LNCAP (cell line): ENCODE measurements around the gene APCDD1L.

Experiments used
- TF ChIP-seq, protein P1 (sequence below): fragments of 450-650 bp; IDR thresholded peaks from 2 replicates; pipeline ENCODE4 v1.5.1; 2017; ENCODE audit warnings: mild to moderate bottlenecking

The APCDD1L gene

DNA sequence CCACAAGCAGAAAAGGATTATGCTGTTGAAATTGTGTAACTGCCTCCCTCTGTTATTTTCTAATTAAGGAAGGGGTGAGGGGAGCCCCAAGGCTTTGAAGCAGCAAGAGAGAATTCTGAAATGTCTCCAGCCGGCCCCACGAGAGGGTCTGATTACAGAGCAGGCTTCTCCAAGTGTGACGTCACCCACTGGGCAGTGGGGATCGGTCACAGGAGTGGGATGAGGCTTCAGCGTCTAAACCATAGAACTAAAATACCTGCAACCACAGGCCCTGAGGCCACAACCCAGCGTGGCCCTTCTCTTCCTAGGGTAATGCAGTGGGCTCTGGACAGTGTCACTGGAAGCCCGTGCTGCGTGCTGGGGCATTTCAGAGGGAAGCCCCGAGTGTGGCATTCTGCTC, 38.6 kb upstream of the APCDD1L start:
- TF ChIP-seq, protein P1, sequence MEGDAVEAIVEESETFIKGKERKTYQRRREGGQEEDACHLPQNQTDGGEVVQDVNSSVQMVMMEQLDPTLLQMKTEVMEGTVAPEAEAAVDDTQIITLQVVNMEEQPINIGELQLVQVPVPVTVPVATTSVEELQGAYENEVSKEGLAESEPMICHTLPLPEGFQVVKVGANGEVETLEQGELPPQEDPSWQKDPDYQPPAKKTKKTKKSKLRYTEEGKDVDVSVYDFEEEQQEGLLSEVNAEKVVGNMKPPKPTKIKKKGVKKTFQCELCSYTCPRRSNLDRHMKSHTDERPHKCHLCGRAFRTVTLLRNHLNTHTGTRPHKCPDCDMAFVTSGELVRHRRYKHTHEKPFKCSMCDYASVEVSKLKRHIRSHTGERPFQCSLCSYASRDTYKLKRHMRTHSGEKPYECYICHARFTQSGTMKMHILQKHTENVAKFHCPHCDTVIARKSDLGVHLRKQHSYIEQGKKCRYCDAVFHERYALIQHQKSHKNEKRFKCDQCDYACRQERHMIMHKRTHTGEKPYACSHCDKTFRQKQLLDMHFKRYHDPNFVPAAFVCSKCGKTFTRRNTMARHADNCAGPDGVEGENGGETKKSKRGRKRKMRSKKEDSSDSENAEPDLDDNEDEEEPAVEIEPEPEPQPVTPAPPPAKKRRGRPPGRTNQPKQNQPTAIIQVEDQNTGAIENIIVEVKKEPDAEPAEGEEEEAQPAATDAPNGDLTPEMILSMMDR, result no peak

GRCh38 chr20:58553166-58553696, 38.0 kb upstream of the APCDD1L start:
- TF ChIP-seq, protein P1, result no peak

DNA sequence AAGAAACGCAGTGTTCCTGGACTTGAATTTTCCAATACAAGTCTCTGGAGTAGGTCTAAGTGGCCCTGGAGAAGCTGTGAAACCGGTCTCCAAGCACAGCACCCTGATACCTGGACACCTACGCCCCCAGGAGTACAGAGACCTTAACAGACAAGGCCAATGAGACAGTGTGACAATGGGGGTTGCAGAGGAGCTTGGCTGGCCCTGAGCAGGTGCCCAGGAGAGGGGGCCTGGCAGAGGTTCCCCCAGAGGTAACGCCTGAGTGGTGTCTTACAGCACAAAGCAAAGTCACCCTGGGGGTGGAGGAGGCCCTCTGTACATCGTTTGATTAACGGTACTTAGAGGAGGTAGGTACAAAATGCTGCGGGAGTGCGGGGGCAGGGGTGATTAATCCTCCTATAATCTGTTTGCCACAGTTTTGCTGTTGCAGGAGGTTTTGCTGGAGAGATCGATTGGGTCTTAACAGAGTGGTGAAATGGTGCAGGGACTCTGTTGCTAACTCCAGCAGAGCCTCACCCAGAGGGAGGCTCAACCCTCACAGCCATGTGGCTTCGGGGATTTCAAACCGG, 37.3 kb upstream of the APCDD1L start:
- TF ChIP-seq, protein P1, result no peak

DNA sequence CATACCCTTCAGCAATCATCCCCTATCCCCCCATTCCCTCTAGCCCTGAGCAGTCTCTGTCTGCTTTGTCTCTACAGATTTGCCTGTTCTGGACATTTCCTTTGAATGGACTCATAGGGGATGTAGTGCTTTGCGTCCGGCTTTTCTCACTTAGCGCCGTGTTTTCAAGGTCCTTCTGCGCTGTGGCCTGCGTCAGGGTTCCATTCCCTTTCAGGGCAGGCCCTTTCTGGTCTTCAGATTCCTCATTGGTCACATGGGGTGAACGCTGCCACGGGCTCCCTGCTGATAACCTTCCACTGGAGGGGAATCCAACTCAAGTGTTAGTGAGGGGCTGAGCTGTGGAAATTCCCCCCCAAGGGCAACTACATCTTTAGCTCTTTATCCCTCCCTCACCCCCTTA, 36.4 kb upstream of the APCDD1L start:
- TF ChIP-seq, protein P1, result no peak

DNA sequence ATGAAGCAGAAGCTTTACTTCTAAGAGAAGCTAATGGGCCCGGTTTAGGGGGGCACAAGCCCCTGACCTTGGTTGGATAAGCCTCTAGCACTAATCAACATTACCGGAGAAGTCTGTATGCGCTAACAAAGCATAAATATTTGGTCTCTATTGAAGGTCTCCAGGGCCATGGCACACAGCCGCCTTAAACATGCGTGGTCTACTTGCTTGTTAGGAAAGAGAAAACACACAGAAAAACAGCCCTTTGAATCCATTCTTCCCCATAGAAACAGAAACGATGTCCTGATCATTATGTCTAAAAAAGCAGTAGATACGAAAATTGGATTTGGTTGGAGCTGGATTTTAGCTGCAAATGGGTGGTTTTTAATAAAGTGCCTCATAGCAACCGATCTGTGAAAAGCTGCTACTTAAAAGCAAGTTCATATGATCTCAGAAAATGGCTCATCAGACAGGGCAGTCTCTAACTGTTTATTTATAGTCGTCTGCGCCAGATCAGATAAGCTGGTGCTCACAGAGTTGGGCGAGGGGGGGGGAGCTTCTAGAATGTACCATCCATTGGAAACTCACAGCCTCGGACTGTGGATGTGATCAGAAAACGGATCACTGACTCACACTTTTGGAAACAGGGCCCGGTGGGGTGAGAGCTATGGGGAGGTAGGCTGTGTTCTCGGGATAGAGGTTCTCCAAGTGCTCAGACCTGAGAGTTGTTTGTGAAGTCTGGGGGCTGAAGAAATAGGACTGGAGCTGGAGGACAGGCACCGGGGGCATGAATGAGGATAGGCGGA, 35.3 kb upstream of the APCDD1L start:
- TF ChIP-seq, protein P1, result no peak

- TF ChIP-seq, protein P1, result no peak
These were observed 34.3 kb upstream of the APCDD1L start for GRCh38 chr20:58549231-58550209.
